Coronary artery (tissue), 2 donors: ENCODE measurements around the gene BNC2.

Experiments used
- DNase-seq: peaks from one replicate; pipeline ENCODE4 v3.0.0-alpha.2; 2017; ENCODE audit warnings: low spot score
- H3K27ac ChIP-seq, 2 donors: fragments of 200-600 bp; sonication (generic); one replicate each; pipeline ENCODE4 v1.5.1; 2016 to 2019
- H3K4me3 ChIP-seq: fragments of 200-600 bp; sonication (generic); 2 replicates; pipeline ENCODE4 v1.5.1; 2016; ENCODE audit warnings: mild to moderate bottlenecking, moderate library complexity
- CTCF ChIP-seq: fragments of 200-600 bp; sonication (generic); IDR thresholded peaks from one replicate; pipeline ENCODE4 v1.5.1; 2019; ENCODE audit warnings: antibody characterized with exemption

Gene BNC2

GRCh38 chr9:16744394-16744793, 126.1 kb downstream of the BNC2 start:
- no peak overlapping the region for H3K4me3 ChIP-seq
- DNase-seq, result no peak
- no peak for TF ChIP-seq CTCF
- no peak overlapping the region for H3K27ac ChIP-seq

DNA sequence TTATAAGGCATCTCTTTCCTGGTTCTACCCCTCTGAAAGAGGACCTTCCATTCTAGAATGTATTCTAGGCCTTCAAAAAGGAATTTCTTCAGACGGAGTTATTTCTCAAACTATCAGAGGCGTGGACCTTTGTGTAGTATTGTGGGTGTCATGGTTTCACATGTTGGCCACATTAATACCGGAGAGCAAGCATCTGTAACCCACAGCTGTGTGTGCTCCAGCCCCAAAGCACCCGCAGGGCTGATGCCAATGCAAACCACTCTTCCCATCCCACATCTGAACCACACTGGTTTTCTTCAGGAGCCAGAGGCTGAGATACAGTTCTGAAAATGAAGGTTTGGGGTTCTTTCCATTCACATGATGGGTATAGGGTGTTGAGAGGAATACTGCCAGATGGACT, 127.1 kb downstream of the BNC2 start:
- Histone ChIP-seq H3K27ac (no peak overlapping the region), H3K4me3 (no peak overlapping the region)
- TF ChIP-seq CTCF, result no peak
- DNase-seq, result no peak

GRCh38 chr9:16735001-16735400, 135.5 kb downstream of the BNC2 start:
- no peak for DNase-seq
- no peak for TF ChIP-seq CTCF

GRCh38 chr9:16732546-16732945, 137.9 kb downstream of the BNC2 start:
- Histone ChIP-seq H3K27ac (no peak overlapping the region), H3K4me3 (no peak overlapping the region)
- DNase-seq, result no peak
- no peak for TF ChIP-seq CTCF

More at GRCh38 chr9:16735001-16735400, 135.5 kb downstream of the BNC2 start:
- Histone ChIP-seq H3K27ac (no peak overlapping the region), H3K4me3 (no peak overlapping the region)

DNA sequence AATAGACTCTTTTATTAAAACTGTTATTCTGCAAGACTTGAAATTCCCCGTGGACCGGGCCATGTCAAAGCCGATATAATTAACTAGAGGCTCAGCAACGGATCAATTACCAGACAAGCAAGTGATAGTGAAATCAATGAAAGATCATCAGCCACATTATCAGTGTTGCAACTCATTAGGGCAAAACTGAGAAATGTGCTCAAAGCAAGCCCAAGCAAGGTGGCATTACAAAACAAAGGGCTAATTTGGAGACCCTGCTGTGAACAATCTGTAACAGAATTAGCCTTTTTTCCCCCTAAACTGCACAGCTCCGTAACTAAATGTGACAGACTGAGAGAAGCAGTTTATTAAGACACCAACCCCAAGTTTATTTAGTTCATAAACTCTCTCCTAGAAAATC, 140.3 kb downstream of the BNC2 start:
- Histone ChIP-seq H3K27ac (no peak overlapping the region), H3K4me3 (no peak overlapping the region)
- no peak for DNase-seq
- no peak for TF ChIP-seq CTCF

DNA sequence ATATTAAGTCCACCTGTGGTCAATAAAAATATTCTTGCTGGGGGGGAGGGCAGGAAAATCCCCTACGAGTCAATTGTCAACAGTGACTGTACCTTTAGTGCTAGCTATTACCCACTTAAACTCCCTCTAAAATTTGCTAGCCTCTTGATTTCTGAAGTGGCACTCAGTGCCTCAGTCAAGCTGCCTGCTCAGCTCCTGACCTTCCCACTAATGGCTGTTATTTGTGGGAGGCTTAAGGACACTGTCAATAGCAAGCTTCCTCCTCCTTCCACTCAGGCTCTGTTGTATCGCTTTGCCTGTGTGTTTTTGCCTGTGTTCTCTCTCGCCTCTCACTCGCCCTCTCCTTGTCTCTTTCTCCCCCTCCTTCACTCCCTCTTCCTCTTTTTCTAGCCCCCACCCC, 140.8 kb downstream of the BNC2 start:
- Histone ChIP-seq H3K27ac (no peak overlapping the region), H3K4me3 (no peak overlapping the region)
- TF ChIP-seq CTCF, result no peak
- DNase-seq, result no peak

DNA sequence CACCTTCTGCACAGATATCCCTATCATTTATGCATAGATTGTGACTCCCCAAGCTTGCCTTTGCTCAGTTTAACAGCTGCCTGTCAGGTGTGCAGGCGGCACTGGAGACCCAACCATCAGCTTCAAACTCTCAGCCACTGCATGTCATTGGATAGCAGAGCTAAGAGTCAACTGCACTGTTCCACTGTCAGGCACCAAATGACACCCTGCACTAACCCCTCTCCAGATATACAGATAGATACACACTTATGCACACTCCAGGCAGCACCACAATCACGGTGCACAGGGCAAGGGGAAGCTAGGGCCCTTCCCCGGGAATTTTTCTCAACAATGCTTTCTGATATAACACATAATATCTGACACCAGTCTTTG, 142.3 kb downstream of the BNC2 start:
- Histone ChIP-seq H3K27ac (peak overlapping the region in 1 of 2 donors; percentile 23), H3K4me3 (peak overlapping the region; percentile 80)
- DNase-seq, result no peak
- no peak for TF ChIP-seq CTCF
